ENCODE data around the gene RNU1-1. TPM values are rescaled to one million over a fixed set of nuclear protein-coding genes. Genes with fewer than 3 reads are reported as not detected.

RNU1-1 gene
- total and polyA plus RNA-seq, 9 of the 15 experiments (the other 6 are each of a cell fraction or from before 2014, with no cell fraction given), result under 0.01 to 32,823 (median 2,538) TPM; not detected in 4

DNA sequence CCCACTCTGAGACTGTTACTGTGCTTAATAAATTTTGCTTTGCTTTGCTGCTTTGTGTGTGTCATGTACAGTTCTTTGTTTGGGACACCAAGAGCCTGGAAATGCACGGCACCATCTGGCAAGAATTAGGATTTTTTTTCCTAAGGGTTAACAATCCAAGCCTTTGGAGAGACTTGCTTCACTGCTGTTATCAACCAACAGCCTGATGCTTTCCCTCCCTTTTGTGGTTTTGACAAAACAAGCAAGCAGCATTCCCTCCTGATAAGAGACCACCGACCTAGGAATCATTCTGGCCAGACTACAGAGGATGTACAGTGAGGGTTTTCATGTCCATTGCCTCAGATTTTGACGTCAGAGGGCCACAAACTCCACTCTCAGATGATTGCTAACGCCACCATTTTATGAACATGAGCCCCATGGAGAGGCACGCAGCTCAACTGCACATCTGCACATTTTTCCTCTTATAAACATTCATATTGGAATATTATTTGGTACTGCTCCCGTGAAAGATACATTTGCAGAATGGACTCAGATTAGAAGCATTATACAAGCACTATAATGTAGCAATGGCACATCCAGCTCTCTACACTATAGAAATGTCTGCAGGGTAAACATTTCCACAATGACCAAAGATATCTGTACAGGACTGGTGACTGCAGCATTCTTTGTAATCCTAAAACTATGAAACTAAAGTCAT lies 5.3 kb upstream of the RNU1-1 start (continued):
- TF ChIP-seq RAD21 (CRISPR knock-in tag; conservative IDR thresholded peaks at IDR 0.05 in 1 of 2, IDR thresholded peaks at IDR 0.05 in 1 of 2) (peak; percentile 15 to 47; a peak in 2 of 4 replicates), MTA2 (IDR thresholded peaks at IDR 0.05; ENCODE audit: low read depth) (peak; percentile 98), MEF2D (tag; conservative IDR thresholded peaks at IDR 0.05; ENCODE audit: low read depth) (peak; percentile 89), KLF16 (IDR thresholded peaks at IDR 0.05) (peak; percentile 96), TEAD1 (CRISPR knock-in tag; IDR thresholded peaks at IDR 0.05) (peak; percentile 97 to 98), SOX6 (IDR thresholded peaks at IDR 0.05) (peak; percentile 98), GATAD2A (IDR thresholded peaks at IDR 0.05) (0 out of 2 replicates have a peak, but pooled peaks have one; percentile 57), CEBPB (tag; IDR thresholded peaks at IDR 0.05) (peak; percentile 90), ESRRA (IDR thresholded peaks at IDR 0.05; ENCODE audit: borderline replicate concordance, low read depth) (peak; percentile 98), NBN (IDR thresholded peaks at IDR 0.05; ENCODE audit: low read depth) (peak; percentile 93; the same call in 1 of the 2 replicates), ZNF584 (CRISPR knock-in tag; IDR thresholded peaks at IDR 0.05; ENCODE audit: low read depth) (peak; percentile 93), SMARCA4 (IDR thresholded peaks at IDR 0.05) (peak; percentile 100), FOSL1 (tag; conservative IDR thresholded peaks at IDR 0.05) (peak; percentile 75), ZNF197 (CRISPR knock-in tag; IDR thresholded peaks at IDR 0.05; ENCODE audit: low read depth) (peak; percentile 24; the same call in 1 of the 2 replicates), SMAD3 (CRISPR knock-in tag; conservative IDR thresholded peaks at IDR 0.05) (peak; percentile 87), SMAD4 (CRISPR knock-in tag; conservative IDR thresholded peaks at IDR 0.05) (peak; percentile 96), CBFA2T3 (IDR thresholded peaks at IDR 0.05) (peak; percentile 97), ZBED1 (IDR thresholded peaks at IDR 0.05) (peak; percentile 58; the same call in 1 of the 2 replicates), CREM (IDR thresholded peaks at IDR 0.05; ENCODE audit: low read depth) (peak; percentile 89), CC2D1A (IDR thresholded peaks at IDR 0.05) (peak; percentile 80; the same call in 1 of the 2 replicates), RAD51 (IDR thresholded peaks at IDR 0.05; ENCODE audit: borderline replicate concordance, low read depth) (0 out of 2 replicates have a peak, but pooled peaks have one; percentile 34), TRIM24 (IDR thresholded peaks at IDR 0.05) (peak; percentile 99), KHSRP (IDR thresholded peaks at IDR 0.05) (peak; percentile 84; the same call in 1 of the 2 replicates), ZNF24 (IDR thresholded peaks at IDR 0.05) (peak; percentile 73; the same call in 1 of the 2 replicates), NFRKB (IDR thresholded peaks at IDR 0.05; ENCODE audit: low read depth) (0 out of 2 replicates have a peak, but pooled peaks have one; percentile 76), POLR2H (tag; IDR thresholded peaks at IDR 0.05; ENCODE audit: low read depth) (peak; percentile 75)
- TF ChIP-seq, protein P1, sequence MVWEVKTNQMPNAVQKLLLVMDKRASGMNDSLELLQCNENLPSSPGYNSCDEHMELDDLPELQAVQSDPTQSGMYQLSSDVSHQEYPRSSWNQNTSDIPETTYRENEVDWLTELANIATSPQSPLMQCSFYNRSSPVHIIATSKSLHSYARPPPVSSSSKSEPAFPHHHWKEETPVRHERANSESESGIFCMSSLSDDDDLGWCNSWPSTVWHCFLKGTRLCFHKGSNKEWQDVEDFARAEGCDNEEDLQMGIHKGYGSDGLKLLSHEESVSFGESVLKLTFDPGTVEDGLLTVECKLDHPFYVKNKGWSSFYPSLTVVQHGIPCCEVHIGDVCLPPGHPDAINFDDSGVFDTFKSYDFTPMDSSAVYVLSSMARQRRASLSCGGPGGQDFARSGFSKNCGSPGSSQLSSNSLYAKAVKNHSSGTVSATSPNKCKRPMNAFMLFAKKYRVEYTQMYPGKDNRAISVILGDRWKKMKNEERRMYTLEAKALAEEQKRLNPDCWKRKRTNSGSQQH (CRISPR knock-in tag; IDR thresholded peaks at IDR 0.05), result 0 out of 2 replicates have a peak, but pooled peaks have one; percentile 67
- TF ChIP-seq, protein P2, sequence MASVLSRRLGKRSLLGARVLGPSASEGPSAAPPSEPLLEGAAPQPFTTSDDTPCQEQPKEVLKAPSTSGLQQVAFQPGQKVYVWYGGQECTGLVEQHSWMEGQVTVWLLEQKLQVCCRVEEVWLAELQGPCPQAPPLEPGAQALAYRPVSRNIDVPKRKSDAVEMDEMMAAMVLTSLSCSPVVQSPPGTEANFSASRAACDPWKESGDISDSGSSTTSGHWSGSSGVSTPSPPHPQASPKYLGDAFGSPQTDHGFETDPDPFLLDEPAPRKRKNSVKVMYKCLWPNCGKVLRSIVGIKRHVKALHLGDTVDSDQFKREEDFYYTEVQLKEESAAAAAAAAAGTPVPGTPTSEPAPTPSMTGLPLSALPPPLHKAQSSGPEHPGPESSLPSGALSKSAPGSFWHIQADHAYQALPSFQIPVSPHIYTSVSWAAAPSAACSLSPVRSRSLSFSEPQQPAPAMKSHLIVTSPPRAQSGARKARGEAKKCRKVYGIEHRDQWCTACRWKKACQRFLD (CRISPR knock-in tag; IDR thresholded peaks at IDR 0.05), result peak; percentile 90
- TF ChIP-seq, protein P3, sequence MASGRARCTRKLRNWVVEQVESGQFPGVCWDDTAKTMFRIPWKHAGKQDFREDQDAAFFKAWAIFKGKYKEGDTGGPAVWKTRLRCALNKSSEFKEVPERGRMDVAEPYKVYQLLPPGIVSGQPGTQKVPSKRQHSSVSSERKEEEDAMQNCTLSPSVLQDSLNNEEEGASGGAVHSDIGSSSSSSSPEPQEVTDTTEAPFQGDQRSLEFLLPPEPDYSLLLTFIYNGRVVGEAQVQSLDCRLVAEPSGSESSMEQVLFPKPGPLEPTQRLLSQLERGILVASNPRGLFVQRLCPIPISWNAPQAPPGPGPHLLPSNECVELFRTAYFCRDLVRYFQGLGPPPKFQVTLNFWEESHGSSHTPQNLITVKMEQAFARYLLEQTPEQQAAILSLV (tag; IDR thresholded peaks at IDR 0.05), result peak; percentile 47; the same call in 1 of the 2 replicates
